K562 (cell line): ENCODE results near the gene ADK. TPM values are rescaled to one million over a fixed set of nuclear protein-coding genes. Genes with fewer than 3 reads are reported as not detected.

Source experiments
- CEBPB ChIP-seq: fragments of 450-650 bp; IDR thresholded peaks from 2 replicates; pipeline ENCODE4 v1.6.1; 2016; ENCODE audit warnings: missing genetic modification characterization, missing compliant biosample characterization
- CEBPZ ChIP-seq: fragments of 150-350 bp; IDR thresholded peaks from 2 replicates; pipeline ENCODE4 v1.6.1; 2014; ENCODE audit warnings: low read depth, mild to moderate bottlenecking, low read length, borderline replicate concordance
- DPF2 ChIP-seq: fragments of 450-650 bp; IDR thresholded peaks from 2 replicates; pipeline ENCODE4 v1.6.1; 2016
- GTF2E2 ChIP-seq: fragments of 200-800 bp; sonication (Bioruptor generic); IDR thresholded peaks from 2 replicates; pipeline ENCODE4 v1.6.1; 2016; ENCODE audit warnings: missing genetic modification characterization, missing compliant biosample characterization
- JUN ChIP-seq, 2 experiments: sonication (generic) in 1 of 2; formaldehyde crosslinking in 1 of 2; IDR thresholded peaks; 2 replicates each; pipeline versions ENCODE4 v1.6.1 to v1.8.0; 2012 to 2022; ENCODE audit warnings: borderline replicate concordance in 2 of 2, mild to moderate bottlenecking in 2 of 2, improper control_type of control experiment in 1 of 2, low read depth in 1 of 2, low read length in 1 of 2, missing genetic modification reagents in 1 of 2
- MTA1 ChIP-seq: fragments of 450-650 bp; IDR thresholded peaks from 2 replicates; pipeline ENCODE4 v1.6.1; 2017; ENCODE audit warnings: borderline replicate concordance
- PCBP1 ChIP-seq: fragments of 200-400 bp; formaldehyde crosslinking; IDR thresholded peaks from 2 replicates; pipeline ENCODE4 v1.6.1; 2018; ENCODE audit warnings: mild to moderate bottlenecking, low read depth, low read length; ENCODE audit not compliant: poor library complexity, severe bottlenecking
- PRMT5 ChIP-seq: sonication (generic); formaldehyde crosslinking; IDR thresholded peaks from 2 replicates; pipeline ENCODE4 v1.5.0; 2020; ENCODE audit warnings: missing genetic modification reagents
- SAP30 ChIP-seq: fragments of 200-600 bp; sonication (generic); IDR thresholded peaks from 2 replicates; pipeline ENCODE4 v1.6.1; 2012; ENCODE audit warnings: borderline replicate concordance, low read depth, mild to moderate bottlenecking, moderate library complexity, low read length, control low read depth, inconsistent platforms; ENCODE audit not compliant: insufficient read depth, poor library complexity, severe bottlenecking
- SIN3B ChIP-seq: fragments of 450-650 bp; IDR thresholded peaks from 2 replicates; pipeline ENCODE4 v1.6.1; 2017; ENCODE audit warnings: low read depth, mild to moderate bottlenecking, moderate library complexity
- SNIP1 ChIP-seq: fragments of 450-650 bp; IDR thresholded peaks from 2 replicates; pipeline ENCODE4 v1.7.1; 2017; ENCODE audit warnings: low read depth, mild to moderate bottlenecking
- SRSF7 ChIP-seq: fragments of 200-400 bp; formaldehyde crosslinking; optimal IDR thresholded peaks from 2 replicates; pipeline ENCODE3; 2017; ENCODE audit warnings: mild to moderate bottlenecking, low read depth, low read length
- ZBTB7A ChIP-seq: IDR thresholded peaks from 2 replicates; pipeline ENCODE4 v1.6.1; 2011; ENCODE audit warnings: low read depth, mild to moderate bottlenecking, low read length, moderate library complexity, borderline replicate concordance; ENCODE audit not compliant: control insufficient read depth
- ZFP91 ChIP-seq: sonication (generic); formaldehyde crosslinking; IDR thresholded peaks from 2 replicates; pipeline ENCODE4 v1.8.0; 2022; ENCODE audit warnings: mild to moderate bottlenecking, missing genetic modification reagents
- ZNF696 ChIP-seq: fragments of 250-450 bp; sonication (Bioruptor Pico); conservative IDR thresholded peaks from 2 replicates; pipeline ENCODE4 v1.4.0; 2020; ENCODE audit warnings: mild to moderate bottlenecking, moderate library complexity
- ZNF76 ChIP-seq: fragments of 250-450 bp; sonication (Bioruptor Pico); IDR thresholded peaks from 2 replicates; pipeline ENCODE4 v1.4.0; 2020; ENCODE audit warnings: mild to moderate bottlenecking, moderate library complexity, borderline replicate concordance
- polyA plus RNA-seq, 8 experiments: library from polyadenylated mRNA; depleted of rRNA in 4 of 8; stranded (reverse) in 5 of 8; unstranded in 3 of 8; fragments of >200 nt; fragmentation: Nextera tagmentation in 2 of 8; fragmentation: Illumina TruSeq in 1 of 8; extraction: Ambion mirVana in 2 of 8; extraction: Trizol in 1 of 8; gene quantifications; 2 replicates each; pipeline versions ENCODE4 v1.2.1 to v1.2.3, GENCODE V29; 2011 to 2014; ENCODE audit warnings: inconsistent platforms in 1 of 8, missing spikeins in 1 of 8
- total RNA-seq, 7 experiments: library from RNA; depleted of rRNA in 6 of 7; stranded (reverse); fragments of >200 nt in 6 of 7; fragmentation: Illumina TruSeq in 2 of 7; extraction: Trizol in 2 of 7; gene quantifications; 2 replicates each; pipeline versions ENCODE4 v1.2.1 to v1.2.3, GENCODE V29; 2011 to 2021; ENCODE audit warnings: low replicate concordance in 1 of 7
- TF ChIP-seq, protein P1 (sequence below): sonication (generic); formaldehyde crosslinking; IDR thresholded peaks from 2 replicates; pipeline ENCODE4 v1.5.0; 2020; ENCODE audit warnings: missing genetic modification reagents
- TF ChIP-seq, protein P2 (sequence below): sonication (generic); formaldehyde crosslinking; IDR thresholded peaks from 2 replicates; pipeline ENCODE4 v1.8.0; 2022; ENCODE audit warnings: missing genetic modification reagents, mild to moderate bottlenecking, moderate library complexity, borderline replicate concordance
- TF ChIP-seq, protein P3 (sequence below): fragments of 450-650 bp; IDR thresholded peaks from 2 replicates; pipeline ENCODE4 v1.6.1; 2016; ENCODE audit warnings: missing biosample characterization, missing genetic modification characterization

ADK gene
- total and polyA plus RNA-seq, 9 of the 15 experiments (the other 6 are each of a cell fraction or from before 2014, with no cell fraction given) = 54.2 to 97.8 (median 73.6) TPM

DNA sequence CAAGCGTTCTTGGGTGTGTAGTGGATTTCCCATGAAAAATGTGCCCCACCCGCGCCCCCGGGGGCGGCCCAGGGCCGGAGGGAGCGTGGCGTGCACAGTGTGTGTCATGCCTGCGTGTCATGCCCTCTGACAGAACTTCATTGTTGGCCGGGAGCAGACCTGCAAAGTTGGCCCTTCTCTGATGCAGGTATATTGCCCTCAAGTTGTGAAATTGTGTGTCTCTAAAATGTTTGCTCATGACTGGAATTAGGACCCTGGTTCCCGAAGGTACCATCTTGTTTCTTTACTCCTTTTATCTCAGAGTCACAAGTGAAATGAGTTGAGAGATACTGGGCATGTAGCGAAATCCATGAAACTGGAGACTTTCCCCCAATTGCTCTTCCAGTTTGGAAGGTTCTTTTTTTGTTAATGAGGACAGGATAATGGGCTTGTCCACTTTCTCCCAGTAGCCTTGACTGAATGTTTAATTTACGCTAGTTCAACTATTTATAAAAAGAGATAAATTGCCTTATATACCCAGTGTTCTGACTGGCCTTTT is 26.2 kb downstream of the ADK start (continued):
- TF ChIP-seq CEBPB (tag) = peak; percentile 27; the same call in 1 of the 2 replicates
- no peak for TF ChIP-seq SRSF7
- TF ChIP-seq, protein P1, sequence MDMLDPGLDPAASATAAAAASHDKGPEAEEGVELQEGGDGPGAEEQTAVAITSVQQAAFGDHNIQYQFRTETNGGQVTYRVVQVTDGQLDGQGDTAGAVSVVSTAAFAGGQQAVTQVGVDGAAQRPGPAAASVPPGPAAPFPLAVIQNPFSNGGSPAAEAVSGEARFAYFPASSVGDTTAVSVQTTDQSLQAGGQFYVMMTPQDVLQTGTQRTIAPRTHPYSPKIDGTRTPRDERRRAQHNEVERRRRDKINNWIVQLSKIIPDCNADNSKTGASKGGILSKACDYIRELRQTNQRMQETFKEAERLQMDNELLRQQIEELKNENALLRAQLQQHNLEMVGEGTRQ (CRISPR knock-in tag) = peak; percentile 13; the same call in 1 of the 2 replicates
- peak; percentile 21 for TF ChIP-seq SAP30
- no peak; the same call in 1 of the 2 replicates for TF ChIP-seq JUN (IDR thresholded peaks at IDR 0.05; ENCODE audit: borderline replicate concordance, low read depth, low read length)
- TF ChIP-seq JUN (CRISPR knock-in tag; IDR thresholded peaks at IDR 0.05; ENCODE audit: borderline replicate concordance) = no peak
- peak; percentile 88 for TF ChIP-seq ZBTB7A
- TF ChIP-seq, protein P2, sequence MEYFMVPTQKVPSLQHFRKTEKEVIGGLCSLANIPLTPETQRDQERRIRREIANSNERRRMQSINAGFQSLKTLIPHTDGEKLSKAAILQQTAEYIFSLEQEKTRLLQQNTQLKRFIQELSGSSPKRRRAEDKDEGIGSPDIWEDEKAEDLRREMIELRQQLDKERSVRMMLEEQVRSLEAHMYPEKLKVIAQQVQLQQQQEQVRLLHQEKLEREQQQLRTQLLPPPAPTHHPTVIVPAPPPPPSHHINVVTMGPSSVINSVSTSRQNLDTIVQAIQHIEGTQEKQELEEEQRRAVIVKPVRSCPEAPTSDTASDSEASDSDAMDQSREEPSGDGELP (CRISPR knock-in tag) = no peak
- no peak for TF ChIP-seq CEBPZ
- TF ChIP-seq ZNF696 (CRISPR knock-in tag) = no peak
- no peak for TF ChIP-seq PCBP1
- 0 out of 2 replicates have a peak, but pooled peaks have one; percentile 1 for TF ChIP-seq GTF2E2 (tag)
- TF ChIP-seq DPF2 = 0 out of 2 replicates have a peak, but pooled peaks have one; percentile 36
- 0 out of 2 replicates have a peak, but pooled peaks have one; percentile 26 for TF ChIP-seq SNIP1
- TF ChIP-seq SIN3B = no peak
- TF ChIP-seq ZNF76 = 0 out of 2 replicates have a peak, but pooled peaks have one; percentile 52
- TF ChIP-seq, protein P3, sequence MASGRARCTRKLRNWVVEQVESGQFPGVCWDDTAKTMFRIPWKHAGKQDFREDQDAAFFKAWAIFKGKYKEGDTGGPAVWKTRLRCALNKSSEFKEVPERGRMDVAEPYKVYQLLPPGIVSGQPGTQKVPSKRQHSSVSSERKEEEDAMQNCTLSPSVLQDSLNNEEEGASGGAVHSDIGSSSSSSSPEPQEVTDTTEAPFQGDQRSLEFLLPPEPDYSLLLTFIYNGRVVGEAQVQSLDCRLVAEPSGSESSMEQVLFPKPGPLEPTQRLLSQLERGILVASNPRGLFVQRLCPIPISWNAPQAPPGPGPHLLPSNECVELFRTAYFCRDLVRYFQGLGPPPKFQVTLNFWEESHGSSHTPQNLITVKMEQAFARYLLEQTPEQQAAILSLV (tag) = no peak
- no peak for TF ChIP-seq MTA1
- no peak for TF ChIP-seq PRMT5 (CRISPR knock-in tag)
- TF ChIP-seq ZFP91 (CRISPR knock-in tag) = no peak
